Mesendoderm (in vitro differentiated cells): Measurements from ENCODE around the gene DNAI1.
"Not testable (repeated sequence)": the region's sequence is repeated elsewhere in the genome, so short reads cannot be mapped to it uniquely, and the experiment has no call there.

Experiments
- DNase-seq: peaks from one replicate; pipeline ENCODE4 v3.0.0; 2013
- H2AK5ac ChIP-seq: 2 replicates; pipeline ENCODE4 v1.6.1; 2013; ENCODE audit warnings: low read length, inconsistent platforms
- H2BK120ac ChIP-seq: 2 replicates; pipeline ENCODE4 v1.6.1; 2013; ENCODE audit warnings: low read depth, mild to moderate bottlenecking, low read length, moderate library complexity, mixed read lengths
- H2BK15ac ChIP-seq: replicated peaks from 2 replicates; pipeline ENCODE4 v1.6.1; 2013; ENCODE audit warnings: low read depth, mild to moderate bottlenecking, moderate library complexity
- H2BK5ac ChIP-seq: 2 replicates; pipeline ENCODE4 v1.6.1; 2013; ENCODE audit warnings: low read length, inconsistent platforms
- H3K18ac ChIP-seq: 2 replicates; pipeline ENCODE4 v1.6.1; 2013; ENCODE audit warnings: mild to moderate bottlenecking, low read length, mixed read lengths
- H3K23ac ChIP-seq: one replicate; pipeline ENCODE4 v1.6.1; 2013; ENCODE audit warnings: low read length
- H3K27ac ChIP-seq: 2 replicates; pipeline ENCODE4 v1.5.1; 2013; ENCODE audit warnings: low read depth, mild to moderate bottlenecking, inconsistent platforms, low read length, moderate library complexity
- H3K27me3 ChIP-seq: 2 replicates; pipeline ENCODE4 v1.6.1; 2013; ENCODE audit warnings: low read length, control low read depth, mild to moderate bottlenecking, inconsistent platforms; ENCODE audit not compliant: insufficient read depth, poor library complexity
- H3K36me3 ChIP-seq: 2 replicates; pipeline ENCODE4 v1.6.1; 2013; ENCODE audit warnings: low read length, inconsistent platforms; ENCODE audit not compliant: control insufficient read depth, insufficient read depth
- H3K4ac ChIP-seq: one replicate; pipeline ENCODE4 v1.6.1; 2013; ENCODE audit warnings: low read depth, mild to moderate bottlenecking, low read length, moderate library complexity
- H3K4me1 ChIP-seq: 2 replicates; pipeline ENCODE4 v1.6.1; 2013; ENCODE audit warnings: low read depth, low read length, inconsistent platforms; ENCODE audit not compliant: control insufficient read depth
- H3K4me2 ChIP-seq: 2 replicates; pipeline ENCODE4 v1.6.1; 2013; ENCODE audit warnings: low read length
- H3K4me3 ChIP-seq: 2 replicates; pipeline ENCODE4 v1.5.1; 2013; ENCODE audit warnings: mild to moderate bottlenecking, low read length
- H3K56ac ChIP-seq: one replicate; pipeline ENCODE4 v1.6.1; 2013; ENCODE audit warnings: low read length
- H3K79me1 ChIP-seq: 2 replicates; pipeline ENCODE4 v1.6.1; 2013; ENCODE audit warnings: low read length, inconsistent platforms
- H3K79me2 ChIP-seq: 2 replicates; pipeline ENCODE4 v1.6.1; 2013; ENCODE audit warnings: mild to moderate bottlenecking, low read length; ENCODE audit not compliant: control insufficient read depth, insufficient read depth
- H3K9ac ChIP-seq: 2 replicates; pipeline ENCODE4 v1.6.1; 2013; ENCODE audit warnings: low read length, inconsistent platforms
- H4K5ac ChIP-seq: one replicate; pipeline ENCODE4 v1.6.1; 2013; ENCODE audit warnings: low read length
- H4K8ac ChIP-seq: one replicate; pipeline ENCODE4 v1.6.1; 2013; ENCODE audit warnings: low read depth, mild to moderate bottlenecking, control low read depth, low read length, moderate library complexity
- WGBS: extraction: QIAGEN DNeasy Blood & Tissue Kit; methylation state at CpG from one replicate; pipeline ENCODE4 v1.1.7; 2013; ENCODE audit warnings: low lambda C conversion rate, missing lambda C conversion rate; ENCODE audit not compliant: insufficient coverage; ENCODE audit errors: extremely low coverage; 5-methylcytosine and 5-hydroxymethylcytosine counted together

The DNAI1 gene

DNA sequence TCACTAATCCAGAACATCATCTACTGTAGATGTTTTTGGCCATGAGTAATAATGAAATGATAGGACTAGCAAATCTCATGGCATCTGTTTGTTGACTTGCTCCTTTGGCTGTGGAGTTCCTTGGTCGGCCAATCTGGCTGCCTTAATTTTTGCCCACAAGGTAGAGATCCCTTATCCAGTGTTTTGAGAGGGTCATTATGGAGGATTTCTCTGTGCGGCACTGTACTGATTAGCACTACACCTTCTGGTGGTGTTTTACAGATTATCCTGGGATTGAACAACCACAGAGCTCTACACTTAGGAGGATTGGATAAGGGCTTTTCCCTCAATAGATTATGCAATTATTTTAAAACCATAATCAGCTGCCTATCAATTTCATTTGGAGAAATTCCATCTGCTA is 67.4 kb downstream of the DNAI1 start:
- Histone ChIP-seq H3K56ac (no peak overlapping the region), H3K18ac (no peak overlapping the region), H3K9ac (no peak overlapping the region), H3K36me3 (no peaks in the 10 kb centered on the region), H2BK5ac (no peak overlapping the region), H4K5ac (no peak overlapping the region), H4K8ac (no peak overlapping the region), H3K79me2 (no peaks in the 10 kb centered on the region), H3K4ac (no peak overlapping the region), H3K4me1 (peaks cover 8% of the 10 kb centered on the region), H3K27me3 (no peaks in the 10 kb centered on the region), H3K27ac (no peak overlapping the region), H2AK5ac (no peak overlapping the region), H3K4me2 (no peak overlapping the region), H3K23ac (no peak overlapping the region), H2BK120ac (no peak overlapping the region), H3K79me1 (no peaks in the 10 kb centered on the region), H3K4me3 (no peak overlapping the region), H2BK15ac (no peak overlapping the region)
- DNase-seq = no peak
- no CpG with 5 or more reads among the region's 2 CpGs for WGBS

DNA sequence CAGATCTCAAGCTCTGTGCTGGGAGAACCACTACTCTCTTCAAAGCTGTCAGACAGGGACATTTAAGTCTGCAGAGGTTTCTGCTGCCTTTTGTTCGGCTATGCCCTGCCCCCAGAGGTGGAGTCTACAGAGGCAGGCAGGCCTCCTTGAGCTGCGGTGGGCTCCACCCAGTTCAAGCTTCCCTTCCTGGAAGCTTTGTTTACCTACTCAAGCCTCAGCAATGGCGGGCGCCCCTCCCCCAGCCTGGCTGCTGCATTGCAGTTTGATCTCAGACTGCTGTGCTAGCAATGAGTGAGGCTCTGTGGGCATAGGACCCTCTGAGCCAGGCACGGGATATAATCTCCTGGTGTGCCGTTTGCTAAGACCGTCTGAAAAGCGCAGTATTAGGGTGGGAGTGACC is 73.4 kb downstream of the DNAI1 start:
- not testable (repeated sequence) for H3K79me1 ChIP-seq, H2AK5ac ChIP-seq, H3K27me3 ChIP-seq, H2BK120ac ChIP-seq, H3K79me2 ChIP-seq, H3K4ac ChIP-seq, H2BK5ac ChIP-seq, H3K4me3 ChIP-seq, H3K18ac ChIP-seq, H4K8ac ChIP-seq, H3K9ac ChIP-seq, H3K36me3 ChIP-seq, H2BK15ac ChIP-seq, H3K23ac ChIP-seq, H3K56ac ChIP-seq, H3K4me2 ChIP-seq, H3K27ac ChIP-seq, DNase-seq, H3K4me1 ChIP-seq, H4K5ac ChIP-seq
- WGBS = no CpG with 5 or more reads among the region's 8 CpGs

DNA sequence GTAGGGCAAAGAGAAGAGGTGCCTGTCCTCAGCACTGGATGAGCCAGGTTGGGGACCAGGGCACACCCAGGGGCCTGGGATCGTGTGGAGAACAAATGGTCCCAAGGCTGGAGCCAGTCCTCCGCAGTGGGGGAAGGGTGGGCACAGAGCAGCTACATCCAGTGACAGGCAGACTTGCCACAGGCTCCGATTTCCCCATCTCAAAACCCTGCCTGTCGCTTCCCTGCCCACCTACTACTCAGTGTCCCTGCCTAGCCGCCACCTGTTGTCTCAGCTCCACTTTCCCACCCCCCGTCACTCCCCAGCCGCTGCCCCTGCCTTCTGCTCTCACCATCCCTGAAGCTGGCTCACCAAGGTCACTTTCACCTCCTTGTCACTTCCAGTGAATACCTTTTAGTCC is 78.1 kb downstream of the DNAI1 start:
- Histone ChIP-seq H2BK5ac (no peak overlapping the region), H3K79me2 (no peaks in the 10 kb centered on the region), H3K27ac (no peak overlapping the region), H4K8ac (no peak overlapping the region), H3K4ac (no peak overlapping the region), H2BK120ac (no peak overlapping the region), H4K5ac (no peak overlapping the region), H3K79me1 (no peaks in the 10 kb centered on the region), H3K27me3 (no peaks in the 10 kb centered on the region), H3K18ac (no peak overlapping the region), H3K9ac (no peak overlapping the region), H3K4me1 (no peaks in the 10 kb centered on the region), H3K36me3 (no peaks in the 10 kb centered on the region), H3K4me3 (no peak overlapping the region), H3K23ac (no peak overlapping the region), H3K4me2 (no peak overlapping the region), H3K56ac (no peak overlapping the region), H2BK15ac (no peak overlapping the region), H2AK5ac (no peak overlapping the region)
- no peak for DNase-seq
- WGBS = no CpG with 5 or more reads among the region's 7 CpGs

DNA sequence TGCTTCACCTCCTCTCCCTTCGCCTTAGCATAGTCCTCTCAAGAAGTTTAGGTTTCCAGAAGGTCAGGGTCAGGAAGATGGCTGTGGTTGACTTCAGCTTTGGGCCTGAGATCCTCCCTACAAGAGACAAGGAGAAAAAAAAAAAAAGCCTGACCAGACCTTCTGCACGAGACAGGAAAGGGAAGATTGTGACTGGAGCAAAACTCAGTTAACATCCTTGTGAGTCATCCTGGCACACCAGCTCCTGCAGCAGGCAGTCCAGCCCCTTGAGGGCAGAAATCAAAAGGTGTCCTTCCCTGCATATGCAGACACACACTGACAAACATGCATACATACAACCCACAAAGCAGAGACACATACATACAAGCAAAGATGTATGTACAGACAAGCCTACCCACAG is 82.2 kb downstream of the DNAI1 start:
- H2BK5ac ChIP-seq = no peak overlapping the region
- H3K4ac ChIP-seq = no peak overlapping the region
- H4K8ac ChIP-seq = no peak overlapping the region
- WGBS = no CpG with 5 or more reads among the region's 2 CpGs
- no peak overlapping the region for H4K5ac ChIP-seq
- H3K4me2 ChIP-seq = no peak overlapping the region
- H2AK5ac ChIP-seq = no peak overlapping the region
- H3K4me3 ChIP-seq = no peak overlapping the region
- no peak for DNase-seq
- no peak overlapping the region for H3K27ac ChIP-seq
- H3K27me3 ChIP-seq = no peaks in the 10 kb centered on the region
- no peak overlapping the region for H2BK15ac ChIP-seq
- H3K79me2 ChIP-seq = no peaks in the 10 kb centered on the region
- H3K4me1 ChIP-seq = no peaks in the 10 kb centered on the region
- H3K18ac ChIP-seq = no peak overlapping the region
- no peak overlapping the region for H3K23ac ChIP-seq
- H3K56ac ChIP-seq = no peak overlapping the region
- H3K79me1 ChIP-seq = no peaks in the 10 kb centered on the region
- H2BK120ac ChIP-seq = no peak overlapping the region
- no peaks in the 10 kb centered on the region for H3K36me3 ChIP-seq
- no peak overlapping the region for H3K9ac ChIP-seq

DNA sequence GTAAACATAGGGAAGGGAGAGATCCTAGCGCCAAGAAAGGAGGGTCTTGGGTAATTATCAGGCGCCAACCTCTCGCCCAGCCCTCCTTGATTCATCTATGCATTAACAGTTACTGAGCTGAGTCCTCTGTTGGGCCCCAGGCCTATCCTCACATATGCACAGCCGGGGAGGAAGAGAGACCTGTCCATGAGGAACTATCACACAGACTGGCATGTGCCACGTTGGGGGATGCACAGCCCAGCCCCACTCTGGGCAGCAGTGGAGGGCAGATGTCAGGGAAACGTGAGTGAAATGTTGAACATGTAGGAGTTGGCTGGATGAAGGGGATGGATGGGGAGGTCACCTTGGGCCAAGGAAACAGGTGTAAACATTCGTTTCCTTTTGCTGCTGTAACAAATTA is 82.9 kb downstream of the DNAI1 start:
- Histone ChIP-seq H3K56ac (no peak overlapping the region), H2BK15ac (no peak overlapping the region), H2BK120ac (no peak overlapping the region), H3K4me1 (no peaks in the 10 kb centered on the region), H3K4me3 (no peak overlapping the region), H2BK5ac (no peak overlapping the region), H3K27ac (no peak overlapping the region), H3K18ac (no peak overlapping the region), H3K9ac (no peak overlapping the region), H4K5ac (no peak overlapping the region), H3K79me2 (no peaks in the 10 kb centered on the region), H3K27me3 (no peaks in the 10 kb centered on the region), H2AK5ac (no peak overlapping the region), H3K23ac (no peak overlapping the region), H3K79me1 (no peaks in the 10 kb centered on the region), H3K4me2 (no peak overlapping the region), H4K8ac (no peak overlapping the region), H3K4ac (no peak overlapping the region), H3K36me3 (no peaks in the 10 kb centered on the region)
- no CpG with 5 or more reads among the region's 7 CpGs for WGBS
- no peak for DNase-seq

DNA sequence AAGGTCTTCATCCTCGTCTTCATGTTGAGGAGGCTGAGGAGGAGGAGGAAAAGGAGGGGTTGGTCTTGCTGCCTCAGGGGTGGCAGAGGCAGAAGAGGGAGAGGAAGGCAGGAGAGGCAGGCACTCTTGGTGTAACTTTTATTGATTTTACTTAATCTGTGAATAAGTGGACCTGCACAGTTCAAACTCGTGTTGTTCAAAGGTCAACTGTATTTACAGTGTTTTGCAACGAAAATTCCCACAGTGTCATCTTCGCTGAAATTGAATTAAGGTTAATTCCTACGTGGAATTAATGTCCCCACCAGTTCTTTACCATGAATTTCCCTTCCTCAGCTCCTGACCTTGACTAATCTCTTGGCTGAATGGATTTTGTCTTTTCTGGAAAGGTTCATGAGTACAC is 85.4 kb downstream of the DNAI1 start:
- no peak overlapping the region for H2BK5ac ChIP-seq
- no peak for DNase-seq
- no peak overlapping the region for H4K5ac ChIP-seq
- WGBS = no CpG with 5 or more reads among the region's 5 CpGs
- H3K27me3 ChIP-seq = no peaks in the 10 kb centered on the region
- no peak overlapping the region for H3K56ac ChIP-seq
- no peak overlapping the region for H3K4ac ChIP-seq
- no peak overlapping the region for H2BK15ac ChIP-seq
- no peaks in the 10 kb centered on the region for H3K36me3 ChIP-seq
- no peak overlapping the region for H2BK120ac ChIP-seq
- no peak overlapping the region for H3K18ac ChIP-seq
- H3K4me1 ChIP-seq = no peaks in the 10 kb centered on the region
- no peak overlapping the region for H3K27ac ChIP-seq
- H2AK5ac ChIP-seq = no peak overlapping the region
- H3K79me1 ChIP-seq = no peaks in the 10 kb centered on the region
- H3K79me2 ChIP-seq = no peaks in the 10 kb centered on the region
- no peak overlapping the region for H3K4me2 ChIP-seq
- H3K9ac ChIP-seq = no peak overlapping the region
- no peak overlapping the region for H4K8ac ChIP-seq
- no peak overlapping the region for H3K4me3 ChIP-seq
- H3K23ac ChIP-seq = no peak overlapping the region
